ENCODE data around the gene LDB2.

The LDB2 gene

GRCh38 chr4:16684097-16684496 lies 214.3 kb downstream of the LDB2 start:
- Histone ChIP-seq H3K27ac (peak overlapping the region; percentile 88), H3K9me3 (ENCODE audit: low read depth, low read length) (no peaks in the 10 kb centered on the region), H3K36me3 (ENCODE audit: insufficient read depth, low read length) (0 out of 2 replicates have a peak, but pooled peaks cover 2% of the 10 kb centered on the region), H3K4me3 (peak overlapping the region; percentile 0; the same call in 1 of the 2 replicates), H3K9ac (ENCODE audit: insufficient read length) (no peak overlapping the region)
- no peak for TF ChIP-seq FOXP2 (optimal IDR thresholded peaks at IDR 0.05; ENCODE audit: control extremely low read depth, extremely low read length, insufficient read depth)
- TF ChIP-seq POLR2AphosphoS5 (IDR thresholded peaks at IDR 0.05; ENCODE audit: borderline replicate concordance, low read depth, low read length), result no peak
- TF ChIP-seq EZH2 (IDR thresholded peaks at IDR 0.05), result no peak
- DNase-seq (ENCODE audit: low read depth, low spot score), result no peak

GRCh38 chr4:16682975-16683374 lies 215.5 kb downstream of the LDB2 start:
- no peak for DNase-seq (ENCODE audit: low read depth, low spot score)
- Histone ChIP-seq H3K9ac (ENCODE audit: insufficient read length) (no peak overlapping the region), H3K36me3 (ENCODE audit: insufficient read depth, low read length) (0 out of 2 replicates have a peak, but pooled peaks cover under 1% of the 10 kb centered on the region), H3K27ac (peak overlapping the region; percentile 88), H3K4me3 (peak overlapping the region; percentile 7; the same call in 1 of the 2 replicates), H3K9me3 (ENCODE audit: low read depth, low read length) (no peaks in the 10 kb centered on the region)
- TF ChIP-seq POLR2AphosphoS5 (IDR thresholded peaks at IDR 0.05; ENCODE audit: borderline replicate concordance, low read depth, low read length), result no peak
- no peak for TF ChIP-seq FOXP2 (optimal IDR thresholded peaks at IDR 0.05; ENCODE audit: control extremely low read depth, extremely low read length, insufficient read depth)
- TF ChIP-seq EZH2 (IDR thresholded peaks at IDR 0.05), result no peak

- Histone ChIP-seq H3K9me3 (ENCODE audit: low read depth, low read length) (no peaks in the 10 kb centered on the region), H3K9ac (ENCODE audit: insufficient read length) (no peak overlapping the region), H3K27ac (no peak overlapping the region), H3K36me3 (ENCODE audit: insufficient read depth, low read length) (no peaks in the 10 kb centered on the region), H3K4me3 (no peak overlapping the region)
- TF ChIP-seq EZH2 (IDR thresholded peaks at IDR 0.05) (no peak), POLR2AphosphoS5 (IDR thresholded peaks at IDR 0.05; ENCODE audit: borderline replicate concordance, low read depth, low read length) (no peak), FOXP2 (optimal IDR thresholded peaks at IDR 0.05; ENCODE audit: control extremely low read depth, extremely low read length, insufficient read depth) (no peak)
- no peak for DNase-seq (ENCODE audit: low read depth, low spot score)
These were observed 221.2 kb downstream of the LDB2 start for GRCh38 chr4:16677001-16677944.

- DNase-seq (ENCODE audit: low read depth, low spot score), result no peak
- Histone ChIP-seq H3K36me3 (ENCODE audit: insufficient read depth, low read length) (no peaks in the 10 kb centered on the region), H3K9ac (ENCODE audit: insufficient read length) (no peak overlapping the region), H3K9me3 (ENCODE audit: low read depth, low read length) (no peaks in the 10 kb centered on the region), H3K4me3 (no peak overlapping the region), H3K27ac (no peak overlapping the region)
- no peak for TF ChIP-seq FOXP2 (optimal IDR thresholded peaks at IDR 0.05; ENCODE audit: control extremely low read depth, extremely low read length, insufficient read depth)
- no peak for TF ChIP-seq POLR2AphosphoS5 (IDR thresholded peaks at IDR 0.05; ENCODE audit: borderline replicate concordance, low read depth, low read length)
- TF ChIP-seq EZH2 (IDR thresholded peaks at IDR 0.05), result no peak
These were observed 222.1 kb downstream of the LDB2 start for GRCh38 chr4:16676230-16676770.

- TF ChIP-seq FOXP2 (optimal IDR thresholded peaks at IDR 0.05; ENCODE audit: control extremely low read depth, extremely low read length, insufficient read depth) (no peak), EZH2 (IDR thresholded peaks at IDR 0.05) (no peak), POLR2AphosphoS5 (IDR thresholded peaks at IDR 0.05; ENCODE audit: borderline replicate concordance, low read depth, low read length) (no peak)
- no peaks in the 10 kb centered on the region for H3K36me3 ChIP-seq (ENCODE audit: insufficient read depth, low read length)
- no peak overlapping the region for H3K9ac ChIP-seq (ENCODE audit: insufficient read length)
- H3K27ac ChIP-seq, result no peak overlapping the region
- DNase-seq (ENCODE audit: low read depth, low spot score), result no peak
- H3K4me3 ChIP-seq, result no peak overlapping the region
- H3K9me3 ChIP-seq (ENCODE audit: low read depth, low read length), result no peaks in the 10 kb centered on the region
These were observed 224.4 kb downstream of the LDB2 start for GRCh38 chr4:16674082-16674481.

GRCh38 chr4:16672421-16672820 lies 226.0 kb downstream of the LDB2 start:
- no peak overlapping the region for H3K4me3 ChIP-seq
- no peaks in the 10 kb centered on the region for H3K9me3 ChIP-seq (ENCODE audit: low read depth, low read length)
- TF ChIP-seq POLR2AphosphoS5 (IDR thresholded peaks at IDR 0.05; ENCODE audit: borderline replicate concordance, low read depth, low read length), result no peak
- TF ChIP-seq EZH2 (IDR thresholded peaks at IDR 0.05), result no peak
- TF ChIP-seq FOXP2 (optimal IDR thresholded peaks at IDR 0.05; ENCODE audit: control extremely low read depth, extremely low read length, insufficient read depth), result no peak
- 0 out of 2 replicates have a peak overlapping the region, but pooled peaks have one; percentile 13 for H3K27ac ChIP-seq
- H3K36me3 ChIP-seq (ENCODE audit: insufficient read depth, low read length), result no peaks in the 10 kb centered on the region
- no peak for DNase-seq (ENCODE audit: low read depth, low spot score)
- H3K9ac ChIP-seq (ENCODE audit: insufficient read length), result no peak overlapping the region

- DNase-seq (ENCODE audit: low read depth, low spot score), result no peak
These were observed 226.7 kb downstream of the LDB2 start for GRCh38 chr4:16671741-16672140.

GRCh38 chr4:16670727-16671126 lies 227.7 kb downstream of the LDB2 start:
- H3K27ac ChIP-seq, result no peak overlapping the region
- no peak for DNase-seq (ENCODE audit: low read depth, low spot score)
- TF ChIP-seq POLR2AphosphoS5 (IDR thresholded peaks at IDR 0.05; ENCODE audit: borderline replicate concordance, low read depth, low read length) (no peak), EZH2 (IDR thresholded peaks at IDR 0.05) (no peak), FOXP2 (optimal IDR thresholded peaks at IDR 0.05; ENCODE audit: control extremely low read depth, extremely low read length, insufficient read depth) (no peak)
- H3K9me3 ChIP-seq (ENCODE audit: low read depth, low read length), result no peaks in the 10 kb centered on the region
- no peak overlapping the region for H3K4me3 ChIP-seq
- H3K36me3 ChIP-seq (ENCODE audit: insufficient read depth, low read length), result no peaks in the 10 kb centered on the region; the same call in 1 of the 2 replicates
- H3K9ac ChIP-seq (ENCODE audit: insufficient read length), result no peak overlapping the region

More at GRCh38 chr4:16671741-16672140, 226.7 kb downstream of the LDB2 start:
- H3K9me3 ChIP-seq (ENCODE audit: low read depth, low read length), result no peaks in the 10 kb centered on the region
- no peak for TF ChIP-seq FOXP2 (optimal IDR thresholded peaks at IDR 0.05; ENCODE audit: control extremely low read depth, extremely low read length, insufficient read depth)
- no peak for TF ChIP-seq EZH2 (IDR thresholded peaks at IDR 0.05)
- TF ChIP-seq POLR2AphosphoS5 (IDR thresholded peaks at IDR 0.05; ENCODE audit: borderline replicate concordance, low read depth, low read length), result no peak
- no peak overlapping the region for H3K4me3 ChIP-seq
- H3K9ac ChIP-seq (ENCODE audit: insufficient read length), result no peak overlapping the region
- H3K36me3 ChIP-seq (ENCODE audit: insufficient read depth, low read length), result no peaks in the 10 kb centered on the region
- H3K27ac ChIP-seq, result no peak overlapping the region
